Activated T-cell treated with anti-CD3 and anti-CD28 coated beads for 1 hour (primary cell): ENCODE data around the gene RAMP1.

ENCODE experiments used
- DNase-seq: peaks from one replicate; pipeline ENCODE4 v3.0.0-alpha.2; 2020; ENCODE audit warnings: low read depth

Gene RAMP1

GRCh38 chr2:237917696-237918374, 58.4 kb downstream of the RAMP1 start:
- DNase-seq = no peak

- no peak for DNase-seq
Observed at GRCh38 chr2:237919593-237919992, 60.2 kb downstream of the RAMP1 start.

- no peak for DNase-seq
Observed at GRCh38 chr2:237920673-237921072, 61.2 kb downstream of the RAMP1 start.

GRCh38 chr2:237921967-237922492, 62.6 kb downstream of the RAMP1 start:
- DNase-seq = no peak

- DNase-seq = no peak
Observed at GRCh38 chr2:237922641-237923361, 63.4 kb downstream of the RAMP1 start.

- peak; percentile 69 for DNase-seq
Observed at GRCh38 chr2:237923481-237924163, 64.2 kb downstream of the RAMP1 start.

- DNase-seq = no peak
Observed at GRCh38 chr2:237924164-237924534, 64.7 kb downstream of the RAMP1 start.

- DNase-seq = no peak
Observed at GRCh38 chr2:237927135-237927534, 67.7 kb downstream of the RAMP1 start.

GRCh38 chr2:237927986-237928385, 68.6 kb downstream of the RAMP1 start:
- no peak for DNase-seq

GRCh38 chr2:237929979-237930378, 70.6 kb downstream of the RAMP1 start:
- no peak for DNase-seq

GRCh38 chr2:237931205-237931721, 71.8 kb downstream of the RAMP1 start:
- no peak for DNase-seq

GRCh38 chr2:237932731-237933131, 73.3 kb downstream of the RAMP1 start:
- no peak for DNase-seq

- DNase-seq = no peak
Observed at GRCh38 chr2:237934186-237934585, 74.8 kb downstream of the RAMP1 start.

GRCh38 chr2:237935740-237936452, 76.5 kb downstream of the RAMP1 start:
- DNase-seq = no peak

- DNase-seq = no peak
Observed at GRCh38 chr2:237939251-237939650, 79.8 kb downstream of the RAMP1 start.

GRCh38 chr2:237940828-237941227, 81.4 kb downstream of the RAMP1 start:
- no peak for DNase-seq

- DNase-seq = no peak
Observed at GRCh38 chr2:237941239-237941638, 81.8 kb downstream of the RAMP1 start.

- no peak for DNase-seq
Observed at GRCh38 chr2:237942513-237942899, 83.1 kb downstream of the RAMP1 start.

GRCh38 chr2:237943395-237944094, 84.1 kb downstream of the RAMP1 start:
- no peak for DNase-seq

GRCh38 chr2:237944302-237944701, 84.9 kb downstream of the RAMP1 start:
- DNase-seq = no peak

- DNase-seq = no peak
Observed at GRCh38 chr2:237946423-237946822, 87.0 kb downstream of the RAMP1 start.
